ENCODE data around the gene GLT8D1. TPM values are rescaled to one million over a fixed set of nuclear protein-coding genes. Genes with fewer than 3 reads are reported as not detected.
"Not testable (repeated sequence)": the region's sequence is repeated elsewhere in the genome, so short reads cannot be mapped to it uniquely, and the experiment has no call there.

The GLT8D1 gene
- total RNA-seq, 1 donor from 2014 or later = 88.0 TPM

- Histone ChIP-seq H3K9me3 (ENCODE audit: low read depth) (peaks cover 3% of the 10 kb centered on the region), H3K79me2 (ENCODE audit: low read depth) (no peaks in the 10 kb centered on the region), H2AFZ (replicated peaks) (no peak overlapping the region), H3K27me3 (no peaks in the 10 kb centered on the region), H3F3A (ENCODE audit: low read depth) (no peaks in the 10 kb centered on the region), H4K20me1 (ENCODE audit: low read depth) (no peaks in the 10 kb centered on the region), H3K4me3 (no peak overlapping the region), H3K9ac (no peak overlapping the region), H3K27ac (no peak overlapping the region), H3K4me2 (no peak overlapping the region), H3K36me3 (peaks cover 22% of the 10 kb centered on the region), H3K4me1 (no peaks in the 10 kb centered on the region)
- H3K27ac Mint-ChIP-seq = peak overlapping the region; percentile 34
- peaks cover 17% of the 10 kb centered on the region for H3K9me3 Mint-ChIP-seq
- H3K4me3 Mint-ChIP-seq = no peak overlapping the region
- no peak for DNase-seq (ENCODE audit: low spot score)
- TF ChIP-seq CTCF (IDR thresholded peaks at IDR 0.05) (no peak), EZH2 (IDR thresholded peaks at IDR 0.05) (no peak), EZH2phosphoT487 (IDR thresholded peaks at IDR 0.05) (no peak)
- no peaks in the 10 kb centered on the region for H3K4me1 Mint-ChIP-seq
- H3K36me3 Mint-ChIP-seq = peaks cover 63% of the 10 kb centered on the region
- H3K27me3 Mint-ChIP-seq (ENCODE audit: insufficient read depth, low read depth) = no peaks in the 10 kb centered on the region
Measured at GRCh38 chr3:52730681-52731080, 25.1 kb upstream of the GLT8D1 start.

GRCh38 chr3:52728753-52729152 lies 23.2 kb upstream of the GLT8D1 start:
- H3K9me3 ChIP-seq (ENCODE audit: low read depth); H3K27me3 ChIP-seq; H4K20me1 ChIP-seq (ENCODE audit: low read depth); H3K27ac ChIP-seq; H3K79me2 ChIP-seq (ENCODE audit: low read depth); H2AFZ ChIP-seq (replicated peaks); H3K4me1 ChIP-seq; H3K4me1 Mint-ChIP-seq; H3K27me3 Mint-ChIP-seq (ENCODE audit: insufficient read depth, low read depth); H3K4me2 ChIP-seq; H3K27ac Mint-ChIP-seq; H3F3A ChIP-seq (ENCODE audit: low read depth); H3K4me3 Mint-ChIP-seq; DNase-seq (ENCODE audit: low spot score); H3K4me3 ChIP-seq; H3K9ac ChIP-seq: not testable (repeated sequence)
- H3K36me3 ChIP-seq = peaks cover 11% of the 10 kb centered on the region
- Mint-ChIP-seq H3K36me3 (peaks cover 55% of the 10 kb centered on the region), H3K9me3 (peaks cover 17% of the 10 kb centered on the region)

- H3K27me3 Mint-ChIP-seq (ENCODE audit: insufficient read depth, low read depth) = peaks cover 3% of the 10 kb centered on the region
- Histone ChIP-seq H3K9me3 (ENCODE audit: low read depth) (peaks cover 3% of the 10 kb centered on the region), H3K79me2 (ENCODE audit: low read depth) (no peaks in the 10 kb centered on the region), H3K9ac (no peak overlapping the region), H3F3A (ENCODE audit: low read depth) (no peaks in the 10 kb centered on the region), H2AFZ (replicated peaks) (no peak overlapping the region), H3K27me3 (no peaks in the 10 kb centered on the region), H4K20me1 (ENCODE audit: low read depth) (no peaks in the 10 kb centered on the region), H3K4me2 (no peak overlapping the region), H3K36me3 (no peaks in the 10 kb centered on the region), H3K4me3 (no peak overlapping the region), H3K27ac (no peak overlapping the region), H3K4me1 (no peaks in the 10 kb centered on the region)
- no peaks in the 10 kb centered on the region for H3K4me1 Mint-ChIP-seq
- peaks cover 48% of the 10 kb centered on the region for H3K36me3 Mint-ChIP-seq
- no peak overlapping the region for H3K4me3 Mint-ChIP-seq
- no peak for TF ChIP-seq EZH2 (IDR thresholded peaks at IDR 0.05)
- no peak for TF ChIP-seq CTCF (IDR thresholded peaks at IDR 0.05)
- no peak for DNase-seq (ENCODE audit: low spot score)
- H3K27ac Mint-ChIP-seq = no peak overlapping the region
- peaks cover 18% of the 10 kb centered on the region for H3K9me3 Mint-ChIP-seq
Measured at GRCh38 chr3:52724511-52724910, 18.9 kb upstream of the GLT8D1 start.

- H3K9me3 Mint-ChIP-seq = peaks cover 16% of the 10 kb centered on the region
- H3K27ac ChIP-seq = no peak overlapping the region
- no peaks in the 10 kb centered on the region for H3K79me2 ChIP-seq (ENCODE audit: low read depth)
- H3F3A ChIP-seq (ENCODE audit: low read depth) = no peaks in the 10 kb centered on the region
- H3K4me2 ChIP-seq = no peak overlapping the region
- H3K27me3 ChIP-seq = no peaks in the 10 kb centered on the region
- H3K4me3 ChIP-seq = no peak overlapping the region
- no peaks in the 10 kb centered on the region for H3K36me3 ChIP-seq
- no peak overlapping the region for H3K9ac ChIP-seq
- H3K4me1 ChIP-seq = no peaks in the 10 kb centered on the region
- no peak overlapping the region for H3K4me3 Mint-ChIP-seq
- peaks cover 3% of the 10 kb centered on the region for H3K27me3 Mint-ChIP-seq (ENCODE audit: insufficient read depth, low read depth)
- peaks cover 3% of the 10 kb centered on the region for H3K9me3 ChIP-seq (ENCODE audit: low read depth)
- DNase-seq (ENCODE audit: low spot score) = no peak
- TF ChIP-seq EZH2phosphoT487 (IDR thresholded peaks at IDR 0.05) = no peak
- TF ChIP-seq CTCF (IDR thresholded peaks at IDR 0.05) = no peak
- no peak for TF ChIP-seq EZH2 (IDR thresholded peaks at IDR 0.05)
- H2AFZ ChIP-seq (replicated peaks) = no peak overlapping the region
- no peaks in the 10 kb centered on the region for H4K20me1 ChIP-seq (ENCODE audit: low read depth)
- peaks cover 49% of the 10 kb centered on the region for H3K36me3 Mint-ChIP-seq
- no peak overlapping the region for H3K27ac Mint-ChIP-seq
- H3K4me1 Mint-ChIP-seq = no peaks in the 10 kb centered on the region
Measured at GRCh38 chr3:52723935-52724334, 18.3 kb upstream of the GLT8D1 start.

All from neural progenitor cell (in vitro differentiated cells).